Germinal center (tissue), 1 donor: ENCODE data around the gene SVEP1.
"Not testable (repeated sequence)": the region's sequence is repeated elsewhere in the genome, so short reads cannot be mapped to it uniquely, and the experiment has no call there.

ENCODE experiments used
- DNase-seq: peaks from one replicate; pipeline ENCODE4 v3.0.0; 2012; ENCODE audit warnings: mixed read lengths, low spot score

Gene SVEP1

GRCh38 chr9:110578575-110579033, 937 bp downstream of the SVEP1 start:
- no peak for DNase-seq

- no peak for DNase-seq
Measured at GRCh38 chr9:110575945-110576344, 3.6 kb downstream of the SVEP1 start.

GRCh38 chr9:110575169-110575568, 4.4 kb downstream of the SVEP1 start:
- no peak for DNase-seq

GRCh38 chr9:110573305-110573704, 6.2 kb downstream of the SVEP1 start:
- no peak for DNase-seq

GRCh38 chr9:110571801-110572483, 7.6 kb downstream of the SVEP1 start:
- no peak for DNase-seq

- no peak for DNase-seq
Measured at GRCh38 chr9:110566156-110566555, 13.4 kb downstream of the SVEP1 start.

- no peak for DNase-seq
Measured at GRCh38 chr9:110561826-110562225, 17.7 kb downstream of the SVEP1 start.

- no peak for DNase-seq
Measured at GRCh38 chr9:110559869-110560268, 19.7 kb downstream of the SVEP1 start.

GRCh38 chr9:110555551-110556331, 23.8 kb downstream of the SVEP1 start:
- DNase-seq, result no peak

- no peak for DNase-seq
Measured at GRCh38 chr9:110546411-110546871, 33.1 kb downstream of the SVEP1 start.

GRCh38 chr9:110545705-110546104, 33.8 kb downstream of the SVEP1 start:
- no peak for DNase-seq

GRCh38 chr9:110543631-110544051, 35.9 kb downstream of the SVEP1 start:
- no peak for DNase-seq

- DNase-seq, result no peak
Measured at GRCh38 chr9:110541950-110542349, 37.6 kb downstream of the SVEP1 start.

- DNase-seq, result no peak
Measured at GRCh38 chr9:110538647-110539041, 40.9 kb downstream of the SVEP1 start.

- DNase-seq, result no peak
Measured at GRCh38 chr9:110537841-110538646, 41.5 kb downstream of the SVEP1 start.

GRCh38 chr9:110536822-110537221, 42.7 kb downstream of the SVEP1 start:
- DNase-seq, result no peak

- not testable (repeated sequence) for DNase-seq
Measured at GRCh38 chr9:110534162-110534561, 45.4 kb downstream of the SVEP1 start.

GRCh38 chr9:110532908-110533665, 46.5 kb downstream of the SVEP1 start:
- DNase-seq, result no peak

GRCh38 chr9:110531776-110532175, 47.8 kb downstream of the SVEP1 start:
- DNase-seq, result no peak

GRCh38 chr9:110531241-110531640, 48.3 kb downstream of the SVEP1 start:
- DNase-seq, result not testable (repeated sequence)

- no peak for DNase-seq
Measured at GRCh38 chr9:110528645-110529044, 50.9 kb downstream of the SVEP1 start.

- no peak for DNase-seq
Measured at GRCh38 chr9:110526426-110526825, 53.1 kb downstream of the SVEP1 start.
